Progenitor cell of endocrine pancreas (in vitro differentiated cells): ENCODE measurements around the gene GNAI2. TPM values are rescaled to one million over a fixed set of nuclear protein-coding genes. Genes with fewer than 3 reads are reported as not detected.
A peak's percentile ranks its signal among the peaks of the same experiment; 100 is the strongest.

Experiments
- DNase-seq: peaks from one replicate; pipeline ENCODE4 v3.0.0; 2021; ENCODE audit warnings: low spot score; ENCODE audit not compliant: unreplicated experiment
- H3K27ac Mint-ChIP-seq: 2 replicates; pipeline ENCODE4 v1.8.0; 2021; ENCODE audit warnings: mild to moderate bottlenecking, moderate library complexity, mixed read lengths
- H3K27me3 Mint-ChIP-seq: 2 replicates; pipeline ENCODE4 v1.8.0; 2021; ENCODE audit warnings: mixed read lengths
- H3K36me3 Mint-ChIP-seq: 2 replicates; pipeline ENCODE4 v1.8.0; 2022; ENCODE audit warnings: mixed read lengths; ENCODE audit not compliant: insufficient read depth
- H3K4me1 Mint-ChIP-seq: 2 replicates; pipeline ENCODE4 v1.8.0; 2021; ENCODE audit warnings: low read depth, mixed read lengths
- H3K4me3 Mint-ChIP-seq: 2 replicates; pipeline ENCODE4 v1.8.0; 2021; ENCODE audit warnings: low read depth, mild to moderate bottlenecking, moderate library complexity, mixed read lengths
- H3K9me3 Mint-ChIP-seq: 2 replicates; pipeline ENCODE4 v1.8.0; 2021; ENCODE audit warnings: low read depth, mixed read lengths
- total RNA-seq: library from RNA; stranded (reverse); gene quantifications from 2 replicates; pipeline ENCODE4 v1.2.1, GENCODE V29; 2021
- TF ChIP-seq, protein P1 (sequence below): fragments of 200-600 bp; sonication (generic); IDR thresholded peaks from one replicate; pipeline ENCODE4 v1.5.0; 2021; ENCODE audit warnings: antibody characterized with exemption, mild to moderate bottlenecking; ENCODE audit not compliant: unreplicated experiment

The GNAI2 gene
- total RNA-seq, 1 donor from 2014 or later: 171 TPM

DNA sequence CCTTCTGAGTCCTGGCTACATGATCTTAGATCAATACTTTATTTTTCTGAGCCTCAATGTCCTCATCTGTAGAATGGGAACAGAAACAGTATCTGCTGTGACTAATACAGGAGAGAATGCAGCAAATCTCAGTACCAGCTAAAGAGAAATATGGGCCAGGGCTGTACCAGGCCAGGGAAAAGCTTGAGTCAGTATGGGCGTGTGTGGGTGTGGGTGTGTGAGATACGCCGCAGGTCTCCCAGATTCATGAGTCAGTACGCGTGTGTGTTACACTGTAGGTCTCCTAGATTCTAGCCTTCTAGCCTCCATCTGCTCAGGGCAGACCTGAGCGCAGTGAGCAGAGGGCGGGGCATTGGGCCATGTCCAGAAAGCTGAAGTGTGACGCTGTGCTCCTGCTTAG lies 15.2 kb downstream of the GNAI2 start:
- no peaks in the 10 kb centered on the region for H3K9me3 Mint-ChIP-seq
- H3K36me3 Mint-ChIP-seq: peaks cover 2% of the 10 kb centered on the region
- no peak overlapping the region for H3K27ac Mint-ChIP-seq
- no peak overlapping the region for H3K4me3 Mint-ChIP-seq
- no peak for DNase-seq
- peaks cover 13% of the 10 kb centered on the region for H3K4me1 Mint-ChIP-seq
- H3K27me3 Mint-ChIP-seq: no peaks in the 10 kb centered on the region
- TF ChIP-seq, protein P1, sequence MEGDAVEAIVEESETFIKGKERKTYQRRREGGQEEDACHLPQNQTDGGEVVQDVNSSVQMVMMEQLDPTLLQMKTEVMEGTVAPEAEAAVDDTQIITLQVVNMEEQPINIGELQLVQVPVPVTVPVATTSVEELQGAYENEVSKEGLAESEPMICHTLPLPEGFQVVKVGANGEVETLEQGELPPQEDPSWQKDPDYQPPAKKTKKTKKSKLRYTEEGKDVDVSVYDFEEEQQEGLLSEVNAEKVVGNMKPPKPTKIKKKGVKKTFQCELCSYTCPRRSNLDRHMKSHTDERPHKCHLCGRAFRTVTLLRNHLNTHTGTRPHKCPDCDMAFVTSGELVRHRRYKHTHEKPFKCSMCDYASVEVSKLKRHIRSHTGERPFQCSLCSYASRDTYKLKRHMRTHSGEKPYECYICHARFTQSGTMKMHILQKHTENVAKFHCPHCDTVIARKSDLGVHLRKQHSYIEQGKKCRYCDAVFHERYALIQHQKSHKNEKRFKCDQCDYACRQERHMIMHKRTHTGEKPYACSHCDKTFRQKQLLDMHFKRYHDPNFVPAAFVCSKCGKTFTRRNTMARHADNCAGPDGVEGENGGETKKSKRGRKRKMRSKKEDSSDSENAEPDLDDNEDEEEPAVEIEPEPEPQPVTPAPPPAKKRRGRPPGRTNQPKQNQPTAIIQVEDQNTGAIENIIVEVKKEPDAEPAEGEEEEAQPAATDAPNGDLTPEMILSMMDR: no peak

DNA sequence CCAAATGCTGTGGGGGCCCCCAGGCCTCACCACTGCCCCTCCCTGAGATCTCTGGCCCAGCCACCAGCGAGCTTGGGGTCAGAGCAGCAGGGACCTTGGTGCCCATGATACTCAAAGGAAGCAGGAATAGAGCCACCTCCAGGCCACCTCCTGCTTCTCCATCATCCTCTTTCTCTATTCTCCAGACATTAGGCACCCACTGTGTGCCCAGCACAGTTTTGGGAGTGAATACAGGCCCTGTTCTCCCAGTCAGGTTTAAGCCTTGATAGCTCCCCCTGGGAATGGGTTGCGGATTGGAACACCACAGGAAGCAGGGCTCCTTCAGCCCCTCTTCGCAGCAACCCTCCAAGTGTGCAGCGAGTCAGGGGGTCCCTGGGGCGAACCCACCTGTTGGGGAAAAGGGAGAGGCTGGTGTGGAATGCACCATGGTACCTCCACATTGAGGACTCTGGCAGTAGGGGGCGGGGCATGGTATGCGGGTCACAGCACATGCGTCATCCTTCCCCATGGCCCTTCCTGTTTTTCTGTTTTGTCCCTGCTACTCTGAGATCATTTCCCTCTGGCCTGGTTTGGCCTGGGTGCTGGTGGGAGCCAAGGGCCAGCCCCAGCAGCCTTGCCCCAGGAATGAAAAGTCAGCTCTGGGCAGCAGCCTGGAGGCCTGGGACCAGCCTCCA lies 18.7 kb downstream of the GNAI2 start:
- peaks cover 13% of the 10 kb centered on the region for H3K36me3 Mint-ChIP-seq
- H3K9me3 Mint-ChIP-seq: no peaks in the 10 kb centered on the region
- H3K27me3 Mint-ChIP-seq: no peaks in the 10 kb centered on the region
- TF ChIP-seq, protein P1: no peak
- no peak overlapping the region for H3K27ac Mint-ChIP-seq
- no peak overlapping the region for H3K4me3 Mint-ChIP-seq
- H3K4me1 Mint-ChIP-seq: peaks cover 24% of the 10 kb centered on the region
- no peak for DNase-seq

DNA sequence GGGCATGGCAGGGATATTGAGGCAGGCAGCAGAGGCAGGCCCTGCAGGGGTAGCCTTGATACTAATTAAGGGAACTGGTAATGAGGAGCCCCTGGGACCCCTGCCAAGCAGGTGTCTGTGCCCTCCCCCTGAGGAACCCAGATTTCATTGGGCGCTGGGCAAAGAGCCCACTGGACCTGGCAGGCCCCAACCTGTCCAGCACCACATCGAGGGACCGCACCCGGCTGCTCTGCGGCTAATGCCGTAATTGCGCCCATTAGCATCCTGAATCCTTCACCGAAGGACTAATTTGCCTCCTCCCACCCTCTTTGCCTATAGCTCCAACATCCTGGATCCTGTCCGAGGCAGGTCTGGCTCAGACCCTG lies 19.2 kb downstream of the GNAI2 start:
- TF ChIP-seq, protein P1: no peak
- peaks cover 13% of the 10 kb centered on the region for H3K36me3 Mint-ChIP-seq
- H3K4me1 Mint-ChIP-seq: peaks cover 24% of the 10 kb centered on the region
- H3K27ac Mint-ChIP-seq: no peak overlapping the region
- DNase-seq: no peak
- no peak overlapping the region for H3K4me3 Mint-ChIP-seq
- no peaks in the 10 kb centered on the region for H3K9me3 Mint-ChIP-seq
- H3K27me3 Mint-ChIP-seq: no peaks in the 10 kb centered on the region

DNA sequence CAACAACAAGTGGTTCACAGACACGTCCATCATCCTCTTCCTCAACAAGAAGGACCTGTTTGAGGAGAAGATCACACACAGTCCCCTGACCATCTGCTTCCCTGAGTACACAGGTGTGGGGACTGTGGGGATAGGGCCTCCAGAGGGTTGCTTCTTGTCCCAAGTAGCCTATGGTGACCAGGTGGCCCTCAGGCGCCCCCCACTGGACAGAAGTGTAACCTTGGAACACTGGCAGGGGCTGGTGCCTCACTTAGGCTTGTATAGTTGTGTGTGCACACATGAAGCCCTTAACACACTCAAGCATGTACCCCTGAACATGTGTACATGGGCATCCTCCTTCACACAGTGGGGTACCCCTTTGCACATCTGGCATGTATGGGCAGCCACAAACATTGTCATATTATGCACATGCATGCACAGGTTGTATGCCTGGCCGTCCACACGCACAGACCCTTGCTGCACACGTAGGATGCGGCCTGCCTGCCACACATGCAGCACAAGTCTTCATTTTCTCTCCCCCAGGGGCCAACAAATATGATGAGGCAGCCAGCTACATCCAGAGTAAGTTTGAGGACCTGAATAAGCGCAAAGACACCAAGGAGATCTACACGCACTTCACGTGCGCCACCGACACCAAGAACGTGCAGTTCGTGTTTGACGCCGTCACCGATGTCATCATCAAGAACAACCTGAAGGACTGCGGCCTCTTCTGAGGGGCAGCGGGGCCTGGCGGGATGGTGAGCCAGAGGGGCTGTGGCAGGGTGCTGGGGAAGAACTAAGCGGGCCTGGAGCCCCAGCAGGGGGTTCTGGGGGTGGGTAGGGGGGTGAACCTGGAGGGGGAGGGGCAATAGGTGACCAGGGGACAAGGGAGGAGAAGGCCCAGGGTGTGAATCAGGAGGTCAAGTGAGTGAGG lies 21.2 kb downstream of the GNAI2 start:
- peak overlapping the region; percentile 89 for H3K27ac Mint-ChIP-seq
- no peak overlapping the region for H3K4me3 Mint-ChIP-seq
- DNase-seq: no peak

More for the DNA sequence above, 21.2 kb downstream of the GNAI2 start:
- Mint-ChIP-seq H3K4me1 (peaks cover 28% of the 10 kb centered on the region), H3K9me3 (no peaks in the 10 kb centered on the region), H3K36me3 (peaks cover 11% of the 10 kb centered on the region), H3K27me3 (no peaks in the 10 kb centered on the region)
- TF ChIP-seq, protein P1: peak; percentile 65
